K562 (cell line): ENCODE data around the gene CPT1B. TPM values are rescaled to one million over a fixed set of nuclear protein-coding genes. Genes with fewer than 3 reads are reported as not detected.

Source experiments
- CBX3 ChIP-seq, 2 experiments: IDR thresholded peaks; 1 replicate in 1 of 2; 2 replicates in 1 of 2; pipeline ENCODE4 v1.6.1; 2012; ENCODE audit warnings: inconsistent platforms in 2 of 2, low read length in 2 of 2, borderline replicate concordance in 1 of 2, control low read depth in 1 of 2
- CSDE1 ChIP-seq, 2 experiments: fragments of 450-650 bp; IDR thresholded peaks; 2 replicates each; pipeline ENCODE4 v1.6.1; 2016; ENCODE audit warnings: mild to moderate bottlenecking in 1 of 2
- E2F3 ChIP-seq: fragments of 250-450 bp; sonication (Bioruptor Pico); IDR thresholded peaks from 2 replicates; pipeline ENCODE4 v1.4.0; 2020; ENCODE audit warnings: mild to moderate bottlenecking
- MYC ChIP-seq, 2 experiments: fragments of 250-450 bp in 1 of 2; sonication (Bioruptor Pico) in 1 of 2; IDR thresholded peaks; 2 replicates each; pipeline versions ENCODE4 v1.5.1 to v1.6.1; 2012 to 2021; ENCODE audit warnings: low read depth in 2 of 2, borderline replicate concordance in 1 of 2, improper control_type of control experiment in 1 of 2, low read length in 1 of 2, mild to moderate bottlenecking in 1 of 2, moderate library complexity in 1 of 2
- NONO ChIP-seq, 2 experiments: fragments of 200-400 bp in 1 of 2; fragments of 450-650 bp in 1 of 2; formaldehyde crosslinking in 1 of 2; IDR thresholded peaks; 2 replicates each; pipeline ENCODE4 v1.6.1; 2017; ENCODE audit warnings: low read depth in 2 of 2, mild to moderate bottlenecking in 2 of 2, moderate library complexity in 2 of 2, low read length in 1 of 2
- PHF21A ChIP-seq: fragments of 450-650 bp; IDR thresholded peaks from 2 replicates; pipeline ENCODE4 v1.6.1; 2017; ENCODE audit warnings: low read depth, borderline replicate concordance
- RBFOX2 ChIP-seq: fragments of 200-400 bp; formaldehyde crosslinking; IDR thresholded peaks from 2 replicates; pipeline ENCODE4 v1.6.1; 2017; ENCODE audit warnings: low read depth, mild to moderate bottlenecking, low read length, moderate library complexity
- SIN3B ChIP-seq: fragments of 450-650 bp; IDR thresholded peaks from 2 replicates; pipeline ENCODE4 v1.6.1; 2017; ENCODE audit warnings: low read depth, mild to moderate bottlenecking, moderate library complexity
- ZNF282 ChIP-seq: sonication (generic); formaldehyde crosslinking; IDR thresholded peaks from 2 replicates; pipeline ENCODE4 v1.8.1; 2023; ENCODE audit warnings: missing genetic modification reagents
- ZNF395 ChIP-seq: fragments of 200-800 bp; sonication (Bioruptor generic); IDR thresholded peaks from 2 replicates; pipeline ENCODE4 v1.6.1; 2017; ENCODE audit warnings: missing genetic modification characterization, missing compliant biosample characterization
- ZNF431 ChIP-seq: sonication (generic); formaldehyde crosslinking; IDR thresholded peaks from 2 replicates; pipeline ENCODE4 v1.8.0; 2022; ENCODE audit warnings: mild to moderate bottlenecking, missing genetic modification reagents
- ZNF695 ChIP-seq: fragments of 450-650 bp; formaldehyde crosslinking; IDR thresholded peaks from 2 replicates; pipeline ENCODE4 v1.4.0; 2020; ENCODE audit warnings: mild to moderate bottlenecking, moderate library complexity
- ZNF764 ChIP-seq: fragments of 250-450 bp; sonication (Bioruptor Pico); IDR thresholded peaks from 2 replicates; pipeline ENCODE4 v1.4.0; 2020; ENCODE audit warnings: low read depth, mild to moderate bottlenecking, moderate library complexity
- polyA plus RNA-seq, 8 experiments: library from polyadenylated mRNA; depleted of rRNA in 4 of 8; stranded (reverse) in 5 of 8; unstranded in 3 of 8; fragments of >200 nt; fragmentation: Nextera tagmentation in 2 of 8; fragmentation: Illumina TruSeq in 1 of 8; extraction: Ambion mirVana in 2 of 8; extraction: Trizol in 1 of 8; gene quantifications; 2 replicates each; pipeline versions ENCODE4 v1.2.1 to v1.2.3, GENCODE V29; 2011 to 2014; ENCODE audit warnings: inconsistent platforms in 1 of 8, missing spikeins in 1 of 8
- total RNA-seq, 7 experiments: library from RNA; depleted of rRNA in 6 of 7; stranded (reverse); fragments of >200 nt in 6 of 7; fragmentation: Illumina TruSeq in 2 of 7; extraction: Trizol in 2 of 7; gene quantifications; 2 replicates each; pipeline versions ENCODE4 v1.2.1 to v1.2.3, GENCODE V29; 2011 to 2021; ENCODE audit warnings: low replicate concordance in 1 of 7
- TF ChIP-seq, protein P1 (sequence below): fragments of 450-650 bp; IDR thresholded peaks from 2 replicates; pipeline ENCODE4 v1.7.1; 2018; ENCODE audit warnings: mild to moderate bottlenecking, low read depth; ENCODE audit not compliant: partially characterized antibody
- TF ChIP-seq, protein P2 (sequence below): fragments of 450-650 bp; formaldehyde crosslinking; IDR thresholded peaks from 2 replicates; pipeline ENCODE4 v1.4.0; 2020; ENCODE audit warnings: mild to moderate bottlenecking, mixed read lengths
- TF ChIP-seq, protein P3 (sequence below), 2 experiments: fragments of 450-650 bp in 1 of 2; IDR thresholded peaks; 2 replicates each; pipeline ENCODE4 v1.6.1; 2011 to 2017; ENCODE audit warnings: low read depth in 2 of 2, antibody characterized with exemption in 1 of 2, borderline replicate concordance in 1 of 2, low read length in 1 of 2, mild to moderate bottlenecking in 1 of 2, mixed read lengths in 1 of 2; ENCODE audit not compliant: control insufficient read depth in 1 of 2

CPT1B gene
- total and polyA plus RNA-seq, 9 of the 15 experiments (the other 6 are each of a cell fraction or from before 2014, with no cell fraction given): 0.35 to 6.1 (median 2.6) TPM

DNA sequence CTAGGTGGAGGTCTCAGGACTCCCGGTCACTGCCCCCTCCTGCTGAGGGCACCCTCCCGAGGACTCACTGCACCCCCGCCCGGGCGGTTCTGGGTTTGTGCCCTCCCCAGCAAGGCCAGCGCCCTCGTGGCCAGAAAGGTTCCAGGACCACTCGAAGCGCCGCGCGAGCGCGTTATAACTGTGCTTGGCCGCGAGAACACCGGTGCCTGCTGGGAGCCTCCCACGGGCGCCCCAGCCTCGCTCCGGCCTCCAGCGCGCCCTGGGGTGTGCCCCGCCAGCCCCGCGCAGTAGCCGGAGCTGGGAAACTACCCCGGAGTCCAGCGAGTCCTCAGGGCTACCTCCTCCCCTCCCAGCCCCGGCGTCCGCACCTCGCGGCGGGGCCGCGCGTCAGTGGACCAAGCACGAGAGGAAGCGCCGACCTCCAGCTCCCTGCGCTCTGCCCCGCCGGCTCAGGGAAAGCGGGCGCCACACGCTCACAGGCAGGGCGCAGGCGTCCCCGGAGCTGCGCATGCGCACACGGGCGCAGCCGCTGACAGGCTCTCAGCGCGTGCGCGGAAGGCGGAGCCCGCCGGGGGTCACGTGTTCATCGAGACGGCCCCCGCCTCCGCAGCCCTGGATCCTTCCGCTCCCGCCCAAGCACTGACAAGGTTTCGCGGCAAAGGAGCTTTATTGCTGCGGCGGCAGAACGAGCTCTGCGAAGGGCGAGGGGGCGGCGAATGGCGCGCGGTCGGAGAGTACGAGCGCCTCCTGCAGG lies 52.9 kb downstream of the CPT1B start, which contains the start of gene SCO2 (continued):
- TF ChIP-seq ZNF764 (CRISPR knock-in tag) (no peak), SIN3B (peak; percentile 31; the same call in 1 of the 2 replicates), CBX3 (IDR thresholded peaks at IDR 0.05; ENCODE audit: borderline replicate concordance in 1 of 2, low read length in 2 of 2) (no peak), CSDE1 (IDR thresholded peaks at IDR 0.05) (no peak), PHF21A (no peak), ZNF282 (CRISPR knock-in tag) (no peak), ZNF695 (no peak), RBFOX2 (peak; percentile 86), NONO (IDR thresholded peaks at IDR 0.05; ENCODE audit: low read depth in 2 of 2, low read length in 1 of 2) (no peak), E2F3 (peak; percentile 87), ZNF431 (CRISPR knock-in tag) (peak; percentile 73; the same call in 1 of the 2 replicates), ZNF395 (CRISPR knock-in tag) (no peak), MYC (IDR thresholded peaks at IDR 0.05; ENCODE audit: low read depth, low read length) (peak; percentile 66), MYC (CRISPR knock-in tag; IDR thresholded peaks at IDR 0.05; ENCODE audit: borderline replicate concordance, low read depth) (peak; percentile 75; the same call in 1 of the 2 replicates)
- TF ChIP-seq, protein P1, sequence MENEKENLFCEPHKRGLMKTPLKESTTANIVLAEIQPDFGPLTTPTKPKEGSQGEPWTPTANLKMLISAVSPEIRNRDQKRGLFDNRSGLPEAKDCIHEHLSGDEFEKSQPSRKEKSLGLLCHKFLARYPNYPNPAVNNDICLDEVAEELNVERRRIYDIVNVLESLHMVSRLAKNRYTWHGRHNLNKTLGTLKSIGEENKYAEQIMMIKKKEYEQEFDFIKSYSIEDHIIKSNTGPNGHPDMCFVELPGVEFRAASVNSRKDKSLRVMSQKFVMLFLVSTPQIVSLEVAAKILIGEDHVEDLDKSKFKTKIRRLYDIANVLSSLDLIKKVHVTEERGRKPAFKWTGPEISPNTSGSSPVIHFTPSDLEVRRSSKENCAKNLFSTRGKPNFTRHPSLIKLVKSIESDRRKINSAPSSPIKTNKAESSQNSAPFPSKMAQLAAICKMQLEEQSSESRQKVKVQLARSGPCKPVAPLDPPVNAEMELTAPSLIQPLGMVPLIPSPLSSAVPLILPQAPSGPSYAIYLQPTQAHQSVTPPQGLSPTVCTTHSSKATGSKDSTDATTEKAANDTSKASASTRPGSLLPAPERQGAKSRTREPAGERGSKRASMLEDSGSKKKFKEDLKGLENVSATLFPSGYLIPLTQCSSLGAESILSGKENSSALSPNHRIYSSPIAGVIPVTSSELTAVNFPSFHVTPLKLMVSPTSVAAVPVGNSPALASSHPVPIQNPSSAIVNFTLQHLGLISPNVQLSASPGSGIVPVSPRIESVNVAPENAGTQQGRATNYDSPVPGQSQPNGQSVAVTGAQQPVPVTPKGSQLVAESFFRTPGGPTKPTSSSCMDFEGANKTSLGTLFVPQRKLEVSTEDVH: peak; percentile 79
- TF ChIP-seq, protein P2, sequence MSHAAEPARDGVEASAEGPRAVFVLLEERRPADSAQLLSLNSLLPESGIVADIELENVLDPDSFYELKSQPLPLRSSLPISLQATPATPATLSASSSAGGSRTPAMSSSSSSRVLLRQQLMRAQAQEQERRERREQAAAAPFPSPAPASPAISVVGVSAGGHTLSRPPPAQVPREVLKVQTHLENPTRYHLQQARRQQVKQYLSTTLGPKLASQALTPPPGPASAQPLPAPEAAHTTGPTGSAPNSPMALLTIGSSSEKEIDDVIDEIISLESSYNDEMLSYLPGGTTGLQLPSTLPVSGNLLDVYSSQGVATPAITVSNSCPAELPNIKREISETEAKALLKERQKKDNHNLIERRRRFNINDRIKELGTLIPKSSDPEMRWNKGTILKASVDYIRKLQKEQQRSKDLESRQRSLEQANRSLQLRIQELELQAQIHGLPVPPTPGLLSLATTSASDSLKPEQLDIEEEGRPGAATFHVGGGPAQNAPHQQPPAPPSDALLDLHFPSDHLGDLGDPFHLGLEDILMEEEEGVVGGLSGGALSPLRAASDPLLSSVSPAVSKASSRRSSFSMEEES (CRISPR knock-in tag): peak; percentile 98
- TF ChIP-seq, protein P3, sequence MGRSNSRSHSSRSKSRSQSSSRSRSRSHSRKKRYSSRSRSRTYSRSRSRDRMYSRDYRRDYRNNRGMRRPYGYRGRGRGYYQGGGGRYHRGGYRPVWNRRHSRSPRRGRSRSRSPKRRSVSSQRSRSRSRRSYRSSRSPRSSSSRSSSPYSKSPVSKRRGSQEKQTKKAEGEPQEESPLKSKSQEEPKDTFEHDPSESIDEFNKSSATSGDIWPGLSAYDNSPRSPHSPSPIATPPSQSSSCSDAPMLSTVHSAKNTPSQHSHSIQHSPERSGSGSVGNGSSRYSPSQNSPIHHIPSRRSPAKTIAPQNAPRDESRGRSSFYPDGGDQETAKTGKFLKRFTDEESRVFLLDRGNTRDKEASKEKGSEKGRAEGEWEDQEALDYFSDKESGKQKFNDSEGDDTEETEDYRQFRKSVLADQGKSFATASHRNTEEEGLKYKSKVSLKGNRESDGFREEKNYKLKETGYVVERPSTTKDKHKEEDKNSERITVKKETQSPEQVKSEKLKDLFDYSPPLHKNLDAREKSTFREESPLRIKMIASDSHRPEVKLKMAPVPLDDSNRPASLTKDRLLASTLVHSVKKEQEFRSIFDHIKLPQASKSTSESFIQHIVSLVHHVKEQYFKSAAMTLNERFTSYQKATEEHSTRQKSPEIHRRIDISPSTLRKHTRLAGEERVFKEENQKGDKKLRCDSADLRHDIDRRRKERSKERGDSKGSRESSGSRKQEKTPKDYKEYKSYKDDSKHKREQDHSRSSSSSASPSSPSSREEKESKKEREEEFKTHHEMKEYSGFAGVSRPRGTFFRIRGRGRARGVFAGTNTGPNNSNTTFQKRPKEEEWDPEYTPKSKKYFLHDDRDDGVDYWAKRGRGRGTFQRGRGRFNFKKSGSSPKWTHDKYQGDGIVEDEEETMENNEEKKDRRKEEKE (IDR thresholded peaks at IDR 0.05; ENCODE audit: borderline replicate concordance in 1 of 2, control insufficient read depth in 1 of 2, low read depth in 2 of 2, low read length in 1 of 2): 0 out of 4 replicates have a peak, but pooled peaks of 1 of the 2 experiments have one; percentile 33
